Non-pigmented ciliary epithelial cell (primary cell): ENCODE measurements around the gene B9D2.

Source experiments
- DNase-seq: peaks from one replicate; pipeline ENCODE4 v3.0.0-alpha.2; 2010; ENCODE audit warnings: low read depth

Gene B9D2

DNA sequence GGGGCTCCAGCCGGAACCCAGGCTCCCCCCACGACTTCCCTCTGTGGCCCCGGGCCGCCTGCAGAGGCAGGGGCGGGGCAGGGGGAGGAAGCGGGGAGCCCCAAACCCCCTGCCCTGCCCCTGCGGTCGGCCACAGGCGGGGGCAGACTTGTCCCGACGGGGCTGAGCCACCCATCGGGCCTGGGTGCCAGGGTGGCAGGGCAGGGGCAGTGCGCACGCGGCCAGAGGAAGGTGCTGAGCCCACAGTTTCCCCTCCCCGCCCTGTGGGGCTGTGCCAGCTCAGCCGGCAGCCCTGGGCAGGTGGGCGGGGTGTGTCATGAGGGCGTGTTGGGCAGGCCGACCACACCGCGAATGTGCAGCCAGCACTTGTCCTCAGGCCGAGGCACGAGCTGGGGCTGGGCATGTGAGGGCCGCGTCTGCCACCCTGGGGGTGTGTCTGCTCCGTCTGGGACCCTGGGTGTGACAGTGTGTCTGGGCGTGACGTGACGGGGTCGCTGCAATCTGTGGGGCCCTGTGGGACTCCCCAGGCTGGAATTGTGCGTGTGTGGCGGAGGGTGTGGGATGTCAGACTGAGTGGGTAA, 36.3 kb downstream of the B9D2 start:
- no peak for DNase-seq

DNA sequence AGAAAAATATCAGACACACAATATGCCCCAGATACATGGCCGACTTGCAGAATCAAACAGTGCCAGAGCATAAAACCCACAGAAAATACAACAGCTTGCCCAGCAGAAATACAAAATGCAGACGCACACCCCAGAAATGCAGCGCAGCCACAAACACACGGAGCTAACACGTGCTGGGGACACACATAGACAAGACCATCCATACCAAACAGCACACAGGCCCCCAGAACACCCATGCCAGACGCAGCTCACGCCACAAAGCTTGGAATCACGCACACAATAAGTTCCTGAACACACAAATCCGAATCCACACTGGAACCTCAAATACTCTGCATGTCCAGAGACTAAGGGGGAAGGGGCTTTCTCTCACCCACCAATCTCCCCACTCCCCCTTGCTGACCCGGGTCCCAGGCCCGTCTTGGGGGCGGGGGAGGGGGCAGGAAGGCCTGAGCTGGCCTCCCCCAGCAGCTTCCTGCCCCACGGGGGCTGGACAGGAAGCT, 36.8 kb downstream of the B9D2 start:
- DNase-seq, result no peak

DNA sequence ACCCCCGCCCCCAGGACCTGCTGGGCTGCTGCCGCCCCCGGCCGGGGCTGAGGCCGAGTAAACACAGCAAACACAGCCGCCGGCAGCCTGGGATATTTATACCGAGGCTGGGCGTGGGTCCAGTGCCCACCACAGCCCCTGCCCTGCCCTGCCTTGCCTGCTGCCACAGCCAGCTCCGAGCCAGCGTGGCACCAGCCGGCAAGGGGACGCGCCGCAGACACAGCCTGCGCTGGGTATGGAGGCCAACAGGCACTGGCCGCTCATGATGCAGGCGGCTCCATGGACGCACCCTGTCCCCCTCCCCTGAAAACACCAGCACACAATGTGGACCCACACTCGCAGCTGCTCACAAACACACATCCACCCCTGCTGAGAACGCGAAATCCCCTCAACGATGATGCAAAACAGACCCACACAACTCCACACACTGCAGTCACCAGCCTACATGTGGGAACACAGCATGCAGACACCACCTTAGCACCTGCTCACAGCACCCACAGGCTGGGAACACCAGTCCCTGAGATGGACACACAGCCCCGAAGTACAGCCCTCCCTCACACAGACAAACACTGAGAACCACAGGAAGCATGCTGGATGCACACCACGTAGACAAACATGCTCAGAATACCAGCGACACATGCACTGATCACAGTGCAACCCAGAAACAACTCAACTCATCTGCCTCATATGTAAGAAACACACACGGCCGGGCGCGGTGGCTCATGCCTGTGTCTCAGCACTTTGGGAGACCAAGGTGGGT, 37.8 kb downstream of the B9D2 start:
- peak; percentile 68 for DNase-seq

DNA sequence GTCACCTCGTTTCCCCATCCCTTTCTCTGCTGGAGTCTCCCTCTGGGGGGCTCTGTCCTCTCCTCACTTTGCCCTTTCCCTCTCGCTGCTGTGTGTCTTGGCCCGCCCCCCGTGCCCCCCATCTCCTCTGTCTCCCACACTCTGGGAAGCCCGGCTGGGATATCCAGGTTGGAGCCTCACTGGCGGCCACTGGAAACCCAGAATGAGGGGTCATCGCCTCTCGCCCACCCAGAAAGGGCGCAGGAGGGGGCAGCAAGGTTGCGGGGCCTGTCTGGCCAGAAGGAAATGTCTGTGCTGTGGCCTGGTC, 38.4 kb downstream of the B9D2 start:
- no peak for DNase-seq

DNA sequence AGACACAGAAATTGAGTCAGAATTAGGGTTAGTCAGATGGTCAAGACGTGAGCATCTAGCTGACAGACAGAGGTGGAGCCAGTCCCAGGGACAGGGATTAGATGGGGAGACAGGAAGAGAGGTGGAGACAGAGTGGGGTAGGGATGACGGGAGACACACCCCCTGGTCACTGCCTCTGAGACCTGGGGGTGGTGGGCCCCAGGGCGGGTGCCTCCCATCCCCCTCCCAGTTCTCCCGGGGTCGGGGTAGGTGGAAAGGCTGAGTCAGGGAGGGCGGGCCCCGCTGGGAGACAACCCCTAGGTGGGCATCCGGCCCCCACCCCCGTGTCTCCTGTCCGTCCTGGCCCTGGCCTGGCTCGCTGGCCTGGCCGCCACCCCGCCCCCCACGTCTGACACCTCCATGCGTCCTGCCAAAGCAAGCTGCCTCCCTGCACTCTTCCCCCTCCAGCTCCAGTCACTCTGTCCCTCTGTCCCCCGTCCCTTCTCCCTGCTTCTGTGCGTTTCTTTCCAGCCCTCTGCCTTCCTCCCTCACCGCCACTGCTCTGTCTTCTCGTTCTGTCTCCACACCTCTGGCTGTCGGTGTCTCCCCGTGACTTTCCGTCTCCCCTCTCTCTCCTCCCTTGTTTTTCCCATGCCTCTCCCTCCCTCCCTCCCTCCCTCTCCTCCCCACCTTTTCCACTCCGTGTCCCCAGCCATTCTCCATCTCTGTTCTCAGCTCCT, 38.9 kb downstream of the B9D2 start:
- peak; percentile 65 for DNase-seq

DNA sequence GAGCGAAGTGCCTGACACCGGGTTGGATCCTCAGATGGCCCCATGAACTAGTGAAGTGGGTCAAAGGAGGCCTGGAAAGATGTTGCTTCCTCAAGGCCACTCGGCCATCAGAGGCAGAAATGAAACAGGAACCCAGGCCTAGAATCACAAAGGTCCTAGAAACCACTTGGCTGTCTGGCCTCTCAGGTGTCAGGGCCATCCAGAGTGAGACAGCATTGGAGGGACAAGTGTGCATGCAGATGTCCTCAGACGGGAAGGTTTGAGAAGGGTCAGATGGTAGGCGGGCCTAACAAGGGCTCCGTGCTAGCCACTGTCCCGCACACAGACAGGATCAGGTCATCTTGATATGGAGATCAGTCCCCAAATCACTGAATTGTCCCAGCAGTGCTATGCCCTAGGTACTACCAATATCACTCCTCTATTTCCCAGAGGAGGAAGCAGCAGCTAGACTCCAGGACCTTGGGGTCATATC, 39.7 kb downstream of the B9D2 start:
- DNase-seq, result no peak

DNA sequence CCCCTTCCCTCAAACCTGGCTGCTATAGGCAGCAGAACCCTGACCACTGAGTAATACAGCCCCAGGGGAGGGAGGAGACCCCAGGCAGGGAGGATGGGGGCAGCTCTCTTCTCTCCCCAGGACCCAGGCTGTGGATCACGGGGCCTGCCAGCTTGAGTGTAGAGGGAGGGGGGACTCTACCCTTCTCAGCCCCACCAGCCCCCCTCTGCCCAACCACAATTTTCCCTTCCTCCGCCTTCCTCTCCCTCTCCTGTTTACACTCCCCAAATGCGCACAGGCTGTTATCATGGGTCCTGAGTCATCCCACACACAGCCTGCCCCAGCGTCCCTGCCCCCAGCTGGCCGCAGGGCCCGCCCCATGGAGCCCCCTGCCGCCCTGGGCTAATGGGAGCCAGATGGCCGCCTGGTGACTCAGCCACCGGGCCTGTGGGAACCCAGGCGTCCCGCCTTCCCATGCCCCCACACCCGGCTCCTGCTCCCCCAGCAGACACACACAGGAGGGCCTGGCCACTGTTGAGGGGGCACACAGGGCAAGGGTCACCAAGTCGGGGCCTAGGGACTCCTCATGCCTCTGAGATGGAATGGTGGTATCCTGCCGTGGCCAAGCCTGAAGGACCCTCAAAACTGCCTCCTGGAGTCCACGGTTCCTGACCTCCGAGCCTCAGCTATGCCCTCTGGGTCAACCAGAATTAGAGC, 40.4 kb downstream of the B9D2 start:
- DNase-seq, result peak; percentile 82

DNA sequence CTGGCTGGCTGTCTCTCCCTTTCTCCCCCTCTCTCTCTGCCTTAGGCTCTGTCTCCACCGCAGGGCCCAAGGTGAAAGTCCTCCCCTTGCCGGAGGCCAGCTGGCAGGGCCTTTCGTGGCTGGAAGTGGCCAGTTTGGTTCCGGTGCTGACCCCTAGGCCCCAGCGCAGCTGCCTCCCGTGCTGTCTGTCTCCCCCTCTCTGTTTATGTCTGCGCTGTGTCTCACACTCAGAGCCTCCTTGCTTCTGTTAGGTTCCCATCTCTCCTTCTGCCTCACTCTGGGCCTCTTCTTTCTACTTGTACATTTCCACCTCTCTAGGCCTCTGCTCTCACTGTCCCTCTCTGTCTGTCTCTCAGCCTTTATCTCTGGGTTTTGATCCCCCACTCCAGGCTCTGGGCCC, 40.9 kb downstream of the B9D2 start:
- no peak for DNase-seq

DNA sequence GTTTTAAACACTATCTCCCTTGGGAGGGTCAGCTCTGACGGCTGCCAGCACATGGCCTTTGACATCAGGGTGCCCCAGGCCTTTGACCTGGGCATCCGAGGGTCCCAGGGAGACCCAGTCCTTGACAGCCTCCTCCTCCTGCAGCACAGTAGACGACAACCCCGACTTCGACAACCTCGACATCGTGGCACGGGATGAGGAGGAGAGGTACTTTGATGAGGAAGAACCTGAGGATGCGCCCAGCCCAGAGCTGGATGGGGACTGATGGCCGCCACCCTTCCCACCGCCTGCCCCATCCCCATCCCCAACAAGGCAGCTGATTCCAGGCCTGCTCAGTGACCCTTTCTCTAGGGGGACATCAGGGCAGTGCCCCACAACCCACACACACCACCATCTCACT, 41.5 kb downstream of the B9D2 start:
- no peak for DNase-seq

DNA sequence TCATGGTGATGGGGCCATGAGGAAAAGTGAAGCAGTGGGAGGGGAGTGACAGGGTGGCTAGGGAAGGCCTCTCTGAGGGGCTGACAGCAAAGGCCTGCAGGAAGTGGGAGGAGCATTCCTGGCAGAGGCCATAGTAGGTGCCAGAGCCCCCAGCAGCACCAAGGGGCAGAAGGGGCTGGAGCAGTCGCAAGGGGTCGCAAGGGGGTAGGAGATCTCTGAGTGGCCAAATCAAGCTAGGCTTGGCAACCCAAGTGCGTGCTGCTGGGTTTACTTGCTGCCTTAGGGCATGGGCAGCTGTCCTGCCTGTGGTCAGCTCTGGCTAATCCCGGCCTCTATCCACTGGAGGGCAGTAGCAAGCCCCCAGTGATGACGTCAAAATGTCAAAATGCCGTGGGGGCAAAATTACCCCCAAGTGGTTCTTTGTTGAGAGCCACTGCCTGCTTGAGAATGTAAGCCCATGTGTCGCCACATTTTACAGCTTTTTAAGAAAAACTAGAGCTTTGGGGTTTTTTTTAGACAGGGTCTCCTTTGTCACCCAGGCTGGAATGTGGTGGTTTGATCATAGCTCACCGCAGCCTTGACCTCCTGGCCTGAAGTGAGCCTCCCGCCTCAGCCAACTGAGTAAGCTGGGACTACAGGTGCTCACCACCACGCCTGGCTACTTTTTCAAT, 42.2 kb downstream of the B9D2 start:
- DNase-seq, result no peak

DNA sequence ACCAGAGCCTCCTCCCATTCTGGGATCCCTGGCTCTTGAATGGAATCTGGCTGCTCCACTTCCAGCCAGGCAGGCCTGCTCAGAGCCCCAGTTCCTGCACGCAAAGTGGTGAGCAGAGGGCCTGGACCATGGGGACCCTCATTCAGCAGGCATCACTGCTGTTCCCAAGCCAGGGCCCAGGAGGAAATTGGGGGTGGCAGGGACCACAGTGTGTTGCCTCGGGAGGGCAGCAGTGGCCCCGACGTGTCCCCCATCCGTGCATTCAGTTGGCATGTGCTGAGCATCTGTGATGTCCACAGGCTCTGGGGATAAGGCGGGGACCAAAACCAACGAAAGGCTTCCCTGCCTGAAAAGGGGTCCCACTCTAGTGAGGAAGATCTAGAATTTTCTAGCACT, 42.7 kb downstream of the B9D2 start:
- no peak for DNase-seq

DNA sequence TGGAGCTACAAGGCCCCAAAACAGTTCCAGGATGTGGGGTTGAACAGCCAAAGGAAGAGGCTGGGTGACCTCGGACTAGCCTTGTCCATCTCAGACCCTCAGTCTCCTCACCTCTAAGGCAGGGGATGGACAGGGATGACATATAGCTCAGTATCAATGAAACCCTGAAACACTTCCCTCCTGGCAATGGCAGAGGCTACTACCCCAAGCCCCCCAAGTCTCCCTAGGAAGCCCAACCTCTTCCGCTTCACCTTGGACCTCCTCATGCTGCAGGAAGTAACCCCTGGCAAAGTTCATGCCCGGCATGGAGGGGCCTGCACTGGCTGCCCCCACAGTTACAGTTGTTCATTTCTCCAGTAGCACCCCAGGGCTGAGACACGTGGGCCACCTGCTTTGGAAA, 43.4 kb downstream of the B9D2 start:
- DNase-seq, result no peak

DNA sequence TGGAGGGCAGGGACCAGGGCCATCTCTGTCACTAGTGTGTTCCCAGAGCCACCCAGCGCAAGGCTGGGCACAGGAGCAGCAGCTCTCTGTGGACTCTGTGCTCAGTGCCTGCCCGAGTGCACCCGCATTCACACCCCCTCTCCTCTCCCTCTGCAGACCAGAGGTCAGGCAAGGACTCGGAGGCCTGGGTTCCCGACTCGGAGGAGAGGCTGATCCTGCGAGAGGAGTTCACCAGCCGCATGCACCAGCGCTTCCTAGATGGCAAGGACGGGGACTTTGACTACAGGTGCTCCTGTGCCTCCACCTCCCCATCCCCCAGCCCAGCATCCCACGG, 43.8 kb downstream of the B9D2 start:
- DNase-seq, result no peak

DNA sequence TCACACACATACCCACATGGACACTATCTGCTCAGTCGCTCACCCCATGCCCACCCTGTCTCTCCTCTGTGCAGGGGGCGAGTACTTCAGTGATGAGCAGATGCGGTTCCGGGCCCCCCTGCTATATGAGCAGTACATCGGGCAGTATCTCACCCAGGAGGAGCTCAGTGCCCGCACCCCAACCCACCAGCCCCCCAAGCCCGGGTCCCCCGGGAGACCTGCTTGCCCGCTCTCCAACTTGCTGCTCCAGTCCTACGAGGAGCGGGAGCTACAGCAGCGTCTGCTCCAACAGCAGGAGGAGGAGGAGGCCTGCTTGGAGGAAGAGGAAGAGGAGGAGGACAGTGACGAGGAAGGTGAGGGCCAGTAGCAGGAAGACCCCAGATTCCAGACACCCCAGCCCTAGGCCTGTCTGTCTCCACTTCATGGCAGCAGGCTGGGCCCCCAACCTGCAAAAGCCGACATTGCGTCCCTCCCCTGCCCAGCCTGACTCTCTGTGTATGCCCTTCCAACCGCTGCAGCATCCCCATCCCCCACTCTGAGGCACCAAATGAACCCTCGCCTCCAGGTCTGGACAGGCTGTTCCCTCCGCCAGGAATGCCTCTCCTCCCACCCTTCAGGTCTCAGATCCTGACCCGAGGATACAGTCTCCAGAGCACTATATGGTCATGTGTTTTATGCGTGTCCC, 44.3 kb downstream of the B9D2 start:
- DNase-seq, result no peak

DNA sequence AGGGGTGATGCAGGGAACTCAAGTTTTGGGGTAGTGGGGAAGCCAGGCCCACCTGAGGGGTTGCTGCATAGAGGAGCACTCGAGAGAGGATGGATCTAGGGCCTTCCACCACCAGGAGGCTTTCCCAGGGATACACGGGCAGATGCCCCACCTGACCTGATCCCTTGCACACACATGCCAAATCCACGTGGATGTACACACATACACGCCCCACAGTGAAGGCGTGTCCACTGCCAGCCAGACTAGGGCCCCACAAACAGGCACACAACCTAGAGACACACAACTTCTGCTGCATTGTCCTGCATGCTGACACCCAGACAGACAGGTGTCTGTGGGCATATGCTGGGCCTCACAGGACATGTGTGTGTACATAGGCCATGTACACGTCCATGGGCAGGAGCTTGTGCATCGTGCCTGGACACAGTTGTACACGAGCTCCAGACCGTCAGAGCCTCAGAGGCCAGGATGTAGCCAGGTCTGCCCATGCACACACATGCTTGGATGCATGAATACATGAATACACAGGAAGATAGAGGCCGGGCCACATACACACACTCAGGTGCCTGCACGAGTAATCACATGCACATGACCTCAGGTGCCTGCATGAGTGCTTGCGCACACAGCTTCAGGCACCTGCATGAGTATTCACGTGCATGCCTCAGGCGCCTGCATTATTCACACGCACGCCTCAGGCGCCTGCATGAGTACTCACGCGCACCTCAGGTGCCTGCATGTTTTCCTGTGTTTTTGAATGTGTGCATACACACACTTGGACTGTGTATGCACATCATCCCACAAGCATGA, 45.1 kb downstream of the B9D2 start:
- no peak for DNase-seq

DNA sequence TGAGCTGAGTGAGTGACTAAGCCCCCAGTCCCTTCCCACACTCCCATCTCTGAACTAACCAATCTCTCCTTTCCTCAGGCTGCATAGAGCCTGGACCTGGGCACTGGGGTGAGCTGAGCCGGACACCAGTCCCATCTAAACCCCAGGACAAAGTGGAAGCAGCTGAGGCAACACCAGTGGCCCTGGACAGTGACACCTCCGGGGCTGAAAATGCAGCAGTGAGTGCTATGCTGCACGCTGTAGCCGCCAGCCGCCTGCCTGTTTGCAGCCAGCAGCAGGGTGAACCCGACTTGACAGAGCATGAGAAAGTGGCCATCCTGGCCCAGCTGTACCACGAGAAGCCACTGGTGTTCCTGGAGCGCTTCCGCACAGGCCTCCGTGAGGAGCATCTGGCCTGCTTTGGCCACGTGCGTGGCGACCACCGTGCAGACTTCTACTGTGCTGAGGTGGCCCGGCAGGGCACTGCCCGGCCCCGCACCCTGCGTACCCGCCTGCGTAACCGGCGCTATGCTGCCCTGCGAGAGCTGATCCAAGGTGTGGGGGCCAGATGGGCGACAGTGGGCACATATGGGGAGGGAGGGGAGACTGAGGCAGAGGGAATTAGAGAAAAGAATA, 47.5 kb downstream of the B9D2 start:
- DNase-seq, result no peak

DNA sequence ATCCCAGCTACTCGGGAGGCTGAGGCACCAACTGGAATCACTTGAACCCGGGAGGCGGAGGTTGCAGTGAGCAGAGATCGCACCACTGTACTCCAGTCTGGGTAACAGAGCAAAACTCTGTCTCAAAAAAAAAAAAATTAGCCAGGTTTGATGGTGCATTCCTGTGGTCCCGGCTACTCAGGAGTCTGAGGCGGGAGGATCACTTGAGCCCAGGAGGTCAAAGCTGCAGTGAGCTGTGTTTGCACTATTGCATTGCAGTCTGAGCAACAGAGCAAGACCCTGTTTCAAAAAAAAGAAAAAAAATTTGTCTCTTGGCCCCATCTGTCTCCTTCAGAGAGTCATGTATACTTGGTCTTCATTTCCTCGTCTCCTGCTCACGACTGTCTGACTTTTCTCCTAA, 52.3 kb downstream of the B9D2 start:
- no peak for DNase-seq

DNA sequence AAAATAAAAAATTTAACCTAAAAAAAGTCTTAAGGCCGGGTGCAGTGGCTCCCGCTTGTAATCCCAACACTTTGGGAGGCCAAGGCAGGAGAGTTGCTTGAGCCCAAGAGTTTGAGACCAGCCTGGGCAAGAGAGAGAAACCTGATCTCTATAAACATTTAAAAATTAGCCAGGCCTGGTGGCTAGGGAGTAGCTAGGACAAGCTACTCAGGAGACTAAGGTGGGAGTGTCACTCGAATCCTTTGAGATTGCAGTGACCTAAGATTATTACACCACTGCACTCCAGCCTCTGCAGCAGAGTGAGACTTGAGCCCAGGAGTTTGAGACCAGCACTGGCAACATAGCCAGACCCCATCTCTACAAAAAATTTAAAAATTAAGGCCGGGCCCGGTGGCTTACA, 52.9 kb downstream of the B9D2 start:
- no peak for DNase-seq

DNA sequence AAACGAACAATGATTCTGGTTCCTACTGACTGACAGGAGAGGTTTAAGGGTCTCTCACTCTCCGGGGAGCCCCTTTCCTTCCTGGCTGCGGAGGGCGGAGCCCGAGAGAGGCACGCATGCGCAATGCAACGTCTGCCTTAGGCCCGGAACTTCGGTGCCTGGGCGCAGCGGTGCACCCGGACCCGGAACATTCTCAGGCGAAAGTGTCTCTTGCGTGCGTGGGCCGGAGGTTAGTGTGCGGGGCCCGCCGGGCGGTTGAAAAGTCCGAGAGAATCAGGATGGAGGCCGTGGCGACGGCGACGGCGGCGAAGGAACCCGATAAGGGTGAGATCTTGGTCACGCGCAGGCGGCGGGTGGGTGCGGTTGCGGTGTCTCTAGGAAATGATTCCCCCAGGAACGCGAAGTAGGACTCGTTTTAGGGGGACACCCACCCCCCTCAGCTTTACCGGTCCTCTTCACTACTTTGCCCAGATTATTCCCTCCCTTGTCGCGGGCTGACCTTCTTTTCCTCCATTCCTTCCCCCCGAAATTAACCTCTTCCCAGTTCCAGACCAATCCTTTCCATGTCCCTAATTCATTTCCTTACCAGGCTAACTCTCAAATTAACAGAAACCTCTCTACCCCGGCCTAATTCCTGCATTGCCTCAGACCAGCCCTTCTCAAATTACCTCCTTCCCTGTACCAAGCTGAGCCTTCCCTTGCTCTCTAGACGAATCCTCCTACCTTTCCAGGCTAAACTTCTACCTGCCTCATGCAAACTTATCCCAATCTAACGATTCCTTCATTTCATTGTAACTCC, 53.7 kb downstream of the B9D2 start, which contains the start of gene CCDC97:
Gene CCDC97 (plus strand): TSS at position 140 of the 799 bp plus-strand sequence. CDS start 139 bp downstream, at position 279.
- DNase-seq, result no peak
